H1 (cell line): ENCODE results near the gene SLC23A3. TPM values are rescaled to one million over a fixed set of nuclear protein-coding genes. Genes with fewer than 3 reads are reported as not detected.

Experiments
- CTCF ChIA-PET: fragments of 300-600 bp; sonication (Branson Sonifier 250); formaldehyde crosslinking; loops from one replicate; lab custom pipeline; 2021; ENCODE audit not compliant: partially characterized antibody; lab: Charles Lee
- POLR2A ChIA-PET: fragments of 300-600 bp; sonication (Branson Sonifier 250); formaldehyde crosslinking; loops from one replicate; lab custom pipeline; 2021; ENCODE audit warnings: inconsistent platforms; ENCODE audit not compliant: partially characterized antibody; lab: Charles Lee
- DNase-seq, 2 experiments: peaks; one replicate each; pipeline versions ENCODE4 v3.0.0 to v3.0.0-alpha.2; 2010 to 2022; ENCODE audit warnings: low spot score in 2 of 2, low read depth in 1 of 2, mixed read lengths in 1 of 2
- FAIRE-seq: peaks from 2 replicates; lab custom pipeline; 2011; peaks lifted over from hg19 to GRCh38; lab: Jason Lieb, UNC
- H2AFZ ChIP-seq: 2 replicates; pipeline ENCODE4 v1.8.1; 2012; ENCODE audit warnings: low read length, inconsistent platforms
- H2AK5ac ChIP-seq: 2 replicates; pipeline ENCODE4 v1.6.1; 2013; ENCODE audit warnings: low read depth, low read length
- H2BK120ac ChIP-seq: replicated peaks from 2 replicates; pipeline ENCODE3; 2013; ENCODE audit warnings: low read depth, low read length, inconsistent platforms
- H2BK12ac ChIP-seq: 2 replicates; pipeline ENCODE4 v1.6.1; 2013; ENCODE audit warnings: low read depth, low read length
- H2BK15ac ChIP-seq: 2 replicates; pipeline ENCODE4 v1.6.1; 2013; ENCODE audit warnings: low read length
- H2BK20ac ChIP-seq: 2 replicates; pipeline ENCODE4 v1.6.1; 2013; ENCODE audit warnings: low read length
- H2BK5ac ChIP-seq: 2 replicates; pipeline ENCODE4 v1.6.1; 2013; ENCODE audit warnings: low read depth, low read length
- H3K14ac ChIP-seq: 2 replicates; pipeline ENCODE4 v1.6.1; 2013; ENCODE audit warnings: inconsistent platforms; ENCODE audit not compliant: insufficient read length
- H3K18ac ChIP-seq: 2 replicates; pipeline ENCODE4 v1.6.1; 2013; ENCODE audit warnings: low read length; ENCODE audit errors: extremely low read depth
- H3K23ac ChIP-seq: 2 replicates; pipeline ENCODE4 v1.6.1; 2013; ENCODE audit warnings: inconsistent platforms; ENCODE audit not compliant: insufficient read length
- H3K23me2 ChIP-seq: 2 replicates; pipeline ENCODE4 v1.6.1; 2013; ENCODE audit warnings: low read depth, low read length
- H3K27ac ChIP-seq: 2 replicates; pipeline ENCODE4 v1.6.1; 2011; ENCODE audit warnings: low read depth, low read length, inconsistent platforms
- H3K27me3 ChIP-seq, 4 experiments: replicated peaks in 1 of 4; 1 replicate in 1 of 4; 2 replicates in 3 of 4; pipeline versions ENCODE4 v1.6.1 to v1.8.1; 2011 to 2013; ENCODE audit warnings: low read length in 3 of 4, mild to moderate bottlenecking in 3 of 4, inconsistent platforms in 2 of 4, mixed read lengths in 2 of 4, moderate library complexity in 1 of 4; ENCODE audit not compliant: control insufficient read depth in 3 of 4, insufficient read depth in 3 of 4; ENCODE audit errors: extremely low read depth in 1 of 4
- H3K36me3 ChIP-seq, 4 experiments: 2 replicates each; pipeline versions ENCODE4 v1.6.1 to v1.8.1; 2011 to 2013; ENCODE audit warnings: mild to moderate bottlenecking in 4 of 4, low read length in 3 of 4, moderate library complexity in 2 of 4, control low read depth in 1 of 4, inconsistent platforms in 1 of 4; ENCODE audit not compliant: insufficient read depth in 4 of 4, control insufficient read depth in 2 of 4
- H3K4ac ChIP-seq: replicated peaks from 2 replicates; pipeline ENCODE3; 2013; ENCODE audit warnings: low read length, low read depth, mixed read lengths, inconsistent platforms; ENCODE audit not compliant: insufficient read length
- H3K4me1 ChIP-seq, 4 experiments: replicated peaks in 1 of 4; 1 replicate in 1 of 4; 2 replicates in 3 of 4; pipeline versions ENCODE4 v1.6.1 to v1.8.1; 2011 to 2013; ENCODE audit warnings: low read length in 3 of 4, inconsistent platforms in 2 of 4, mixed read lengths in 1 of 4; ENCODE audit not compliant: insufficient read depth in 4 of 4, control insufficient read depth in 3 of 4
- H3K4me2 ChIP-seq, 2 experiments: 2 replicates each; pipeline versions ENCODE4 v1.6.1 to v1.8.1; 2011 to 2013; ENCODE audit warnings: low read depth in 2 of 2, low read length in 2 of 2, control low read depth in 1 of 2, inconsistent platforms in 1 of 2, mild to moderate bottlenecking in 1 of 2; ENCODE audit not compliant: insufficient read depth in 1 of 2
- H3K4me3 ChIP-seq, 4 experiments: fragments of 200-600, 300-600 bp in 1 of 4; sonication (generic), shearing (Covaris generic), sonication (Bioruptor Twin) in 1 of 4; 2 replicates each; pipeline versions ENCODE4 v1.5.1 to v1.8.1; 2011 to 2016; ENCODE audit warnings: low read length in 4 of 4, low read depth in 3 of 4, control low read depth in 2 of 4, inconsistent platforms in 2 of 4, mild to moderate bottlenecking in 2 of 4, mixed read lengths in 1 of 4, moderate library complexity in 1 of 4; ENCODE audit not compliant: insufficient read depth in 2 of 4; ENCODE audit errors: extremely low read depth in 1 of 4
- H3K56ac ChIP-seq: replicated peaks from 2 replicates; pipeline ENCODE3; 2013; ENCODE audit warnings: low read depth, mild to moderate bottlenecking, mixed read lengths, low read length, inconsistent platforms; ENCODE audit not compliant: insufficient read length
- H3K79me1 ChIP-seq: 2 replicates; pipeline ENCODE4 v1.6.1; 2013; ENCODE audit warnings: low read depth, low read length, control low read depth
- H3K79me2 ChIP-seq, 2 experiments: 2 replicates each; pipeline versions ENCODE4 v1.6.1 to v1.8.1; 2012 to 2013; ENCODE audit warnings: low read length in 2 of 2, mild to moderate bottlenecking in 2 of 2, inconsistent platforms in 1 of 2; ENCODE audit not compliant: insufficient read depth in 2 of 2, control insufficient read depth in 1 of 2
- H3K9ac ChIP-seq, 4 experiments: replicated peaks in 1 of 4; 1 replicate in 1 of 4; 2 replicates in 3 of 4; pipeline versions ENCODE4 v1.6.1 to v1.8.1; 2011 to 2013; ENCODE audit warnings: low read depth in 3 of 4, low read length in 3 of 4, control low read depth in 2 of 4, mild to moderate bottlenecking in 2 of 4, moderate library complexity in 2 of 4, inconsistent platforms in 1 of 4; ENCODE audit errors: extremely low read depth in 1 of 4
- H3K9me3 ChIP-seq, 2 experiments: 2 replicates each; pipeline versions ENCODE4 v1.6.1 to v1.8.1; 2012 to 2013; ENCODE audit warnings: mild to moderate bottlenecking in 2 of 2, moderate library complexity in 2 of 2, control low read depth in 1 of 2, inconsistent platforms in 1 of 2, low read depth in 1 of 2, low read length in 1 of 2, mixed read lengths in 1 of 2; ENCODE audit not compliant: insufficient read depth in 2 of 2
- H4K20me1 ChIP-seq, 2 experiments: replicated peaks in 1 of 2; 2 replicates each; pipeline versions ENCODE3 to v1.8.1; 2011 to 2013; ENCODE audit warnings: inconsistent platforms in 2 of 2, low read length in 2 of 2, mild to moderate bottlenecking in 1 of 2; ENCODE audit not compliant: insufficient read depth in 2 of 2, control insufficient read depth in 1 of 2
- H4K5ac ChIP-seq: 2 replicates; pipeline ENCODE4 v1.6.1; 2013; ENCODE audit warnings: low read length, low read depth, mixed read lengths, inconsistent platforms; ENCODE audit not compliant: insufficient read length
- H4K8ac ChIP-seq: 2 replicates; pipeline ENCODE4 v1.8.0; 2013; ENCODE audit warnings: mild to moderate bottlenecking, moderate library complexity, low read length, inconsistent platforms; ENCODE audit not compliant: insufficient read depth; ENCODE audit errors: extremely low read depth
- H4K91ac ChIP-seq: replicated peaks from 2 replicates; pipeline ENCODE3; 2013; ENCODE audit warnings: low read length, mixed read lengths, inconsistent platforms; ENCODE audit not compliant: insufficient read length
- ASH2L ChIP-seq: fragments of 200-600, 300-600 bp; sonication (generic); IDR thresholded peaks from one replicate; pipeline ENCODE4 v1.7.1; 2017; ENCODE audit warnings: low read length
- BACH1 ChIP-seq: IDR thresholded peaks from 2 replicates; pipeline ENCODE4 v1.6.1; 2012; ENCODE audit warnings: low read length, improper control_type of control experiment
- CBX5 ChIP-seq: fragments of 300-800, 300-1000 bp; sonication (generic); IDR thresholded peaks from 2 replicates; pipeline ENCODE4 v1.7.1; 2016; ENCODE audit warnings: antibody characterized with exemption, low read length, low read depth
- CHD2 ChIP-seq: IDR thresholded peaks from 2 replicates; pipeline ENCODE4 v1.6.1; 2012; ENCODE audit warnings: low read length, improper control_type of control experiment
- CREB1 ChIP-seq: IDR thresholded peaks from 2 replicates; pipeline ENCODE4 v1.6.1; 2012; ENCODE audit warnings: inconsistent platforms
- GABPA ChIP-seq: IDR thresholded peaks from 2 replicates; pipeline ENCODE4 v1.6.1; 2011; ENCODE audit warnings: mild to moderate bottlenecking, low read length, moderate library complexity, borderline replicate concordance; ENCODE audit not compliant: insufficient read depth
- KDM1A ChIP-seq: fragments of 200-600, 300-600 bp; sonication (generic); IDR thresholded peaks from 2 replicates; pipeline ENCODE4 v1.7.1; 2016; ENCODE audit warnings: mild to moderate bottlenecking, low read length, borderline replicate concordance
- NRF1 ChIP-seq: IDR thresholded peaks from 2 replicates; pipeline ENCODE4 v1.6.1; 2011; ENCODE audit warnings: mild to moderate bottlenecking, low read depth, low read length, improper control_type of control experiment
- POLR2A ChIP-seq, 2 experiments: IDR thresholded peaks; 1 replicate in 1 of 2; 2 replicates in 1 of 2; pipeline ENCODE4 v1.6.1; 2011; ENCODE audit warnings: low read depth in 2 of 2, low read length in 2 of 2, mild to moderate bottlenecking in 2 of 2; ENCODE audit errors: control extremely low read depth in 1 of 2
- POU5F1 ChIP-seq: IDR thresholded peaks from 2 replicates; pipeline ENCODE4 v1.6.1; 2011; ENCODE audit warnings: low read depth, mild to moderate bottlenecking, low read length, moderate library complexity
- RBBP5 ChIP-seq: IDR thresholded peaks from 2 replicates; pipeline ENCODE4 v1.7.1; 2012; ENCODE audit warnings: low read depth, mild to moderate bottlenecking, inconsistent platforms, low read length, moderate library complexity, borderline replicate concordance
- SP4 ChIP-seq: IDR thresholded peaks from 2 replicates; pipeline ENCODE4 v1.6.1; 2012; ENCODE audit warnings: low read length, inconsistent platforms
- SRF ChIP-seq: IDR thresholded peaks from 2 replicates; pipeline ENCODE4 v1.6.1; 2011; ENCODE audit warnings: mild to moderate bottlenecking, low read depth, low read length, moderate library complexity
- TEAD4 ChIP-seq: IDR thresholded peaks from 2 replicates; pipeline ENCODE4 v1.6.1; 2012; ENCODE audit warnings: low read depth, low read length, inconsistent platforms, mixed read lengths
- USF2 ChIP-seq: IDR thresholded peaks from 2 replicates; pipeline ENCODE4 v1.6.1; 2011; ENCODE audit warnings: low read length, improper control_type of control experiment
- YY1 ChIP-seq: IDR thresholded peaks from 2 replicates; pipeline ENCODE4 v1.6.1; 2011; ENCODE audit warnings: low read depth, mild to moderate bottlenecking, low read length
- whole genome bisulfite sequencing, 2 experiments: shearing (Covaris generic) in 1 of 2; methylation state at CpG; one replicate each; pipeline versions ENCODE4 v1.1.6 to v1.1.7; 2013 to 2015; ENCODE audit warnings: low lambda C conversion rate in 2 of 2, mixed read lengths in 2 of 2, inconsistent platforms in 1 of 2, low coverage in 1 of 2, missing lambda C conversion rate in 1 of 2; ENCODE audit not compliant: insufficient replicate concordance in 2 of 2, insufficient coverage in 1 of 2, insufficient read length in 1 of 2; ENCODE audit errors: extremely low coverage in 1 of 2, missing lambda C conversion rate in 1 of 2; 5-methylcytosine and 5-hydroxymethylcytosine counted together
- polyA plus RNA-seq, 7 experiments: library from polyadenylated mRNA; depleted of rRNA in 3 of 7; stranded (reverse) in 5 of 7; unstranded in 2 of 7; fragments of >200 nt in 5 of 7; fragments of 200-250 nt in 2 of 7; gene quantifications; 1 replicate in 5 of 7; 2 replicates in 1 of 7; 4 replicates in 1 of 7; pipeline versions ENCODE4 v1.2.1 to v1.2.3, GENCODE V29; 2011 to 2013; ENCODE audit warnings: missing spikeins in 2 of 7, mixed read lengths in 2 of 7
- total RNA-seq: library from RNA; stranded (reverse); fragmentation: NEBNext Ultra II Directional; extraction: Animal tissue kit (Norgen Biotek cat#: 25700); gene quantifications from 2 replicates; pipeline ENCODE4 v1.2.1, GENCODE V29; 2021

Gene SLC23A3
- total and polyA plus RNA-seq, 2 of the 8 experiments (the other 6 are each of a cell fraction or from before 2014, with no cell fraction given) = 0.35 to 0.84 TPM

DNA sequence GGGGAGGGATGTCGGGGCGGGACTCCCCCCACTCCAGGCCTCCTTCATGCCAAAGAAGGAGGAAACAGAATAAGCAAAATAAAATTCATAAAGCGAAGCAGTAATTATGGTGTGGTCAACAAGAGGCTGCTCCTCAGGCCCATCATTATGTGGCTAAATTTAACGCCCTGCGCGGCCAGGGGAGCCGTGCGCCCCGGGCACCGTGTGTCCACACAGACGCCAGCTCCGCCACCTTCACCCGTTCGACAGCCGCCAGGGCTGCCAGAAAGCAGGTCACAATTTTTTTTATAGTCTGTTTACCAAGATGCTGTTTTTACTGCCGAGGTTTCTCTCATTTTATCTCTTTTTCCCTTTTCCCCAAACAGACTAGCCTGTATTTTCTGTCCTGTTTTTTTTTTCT is 40.2 kb downstream of the SLC23A3 start:
- H4K8ac ChIP-seq = no peak overlapping the region; the same call in 1 of the 2 replicates
- no peak for DNase-seq
- 88% methylated on average over 16 of the region's 16 CpGs; no CpG with 5 or more reads in 1 of the 2 experiments for WGBS, 2 experiments
- H3K56ac ChIP-seq = no peak overlapping the region
- H3K18ac ChIP-seq = no peak overlapping the region
- no peaks in the 10 kb centered on the region for H3K23me2 ChIP-seq
- no peaks in the 10 kb centered on the region for H3K9me3 ChIP-seq
- no peaks in the 10 kb centered on the region for H3K79me2 ChIP-seq
- H4K20me1 ChIP-seq = no peaks in the 10 kb centered on the region
- H3K27ac ChIP-seq = no peak overlapping the region
- no peak overlapping the region for H2AFZ ChIP-seq
- H3K36me3 ChIP-seq = no peaks in the 10 kb centered on the region
- no peaks in the 10 kb centered on the region for H3K79me1 ChIP-seq
- H3K27me3 ChIP-seq = no peaks in the 10 kb centered on the region
- no peak overlapping the region for H3K4me2 ChIP-seq
- no peak overlapping the region for H3K23ac ChIP-seq
- CTCF ChIA-PET = interaction anchor here (1.1 to 37.2 kb wide), 5 partner anchors 20 to 166 kb away, joined by 3 to 1777 read pairs (median 208); partner anchors contain the start of genes CFAP65 and IHH
- no peak overlapping the region for H2BK20ac ChIP-seq
- no peaks in the 10 kb centered on the region; a peak in 1 of 7 replicates for H3K4me1 ChIP-seq
- H2BK15ac ChIP-seq = no peak overlapping the region
- H3K9ac ChIP-seq = no peak overlapping the region
- no peak overlapping the region for H4K91ac ChIP-seq
- POLR2A ChIA-PET = no interaction called here
- H4K5ac ChIP-seq = no peak overlapping the region
- H3K4ac ChIP-seq = no peak overlapping the region
- no peak overlapping the region for H2AK5ac ChIP-seq
- H3K4me3 ChIP-seq = no peak overlapping the region
- FAIRE-seq = no peak
- no peak overlapping the region for H2BK12ac ChIP-seq
- no peak overlapping the region for H2BK5ac ChIP-seq
- no peak overlapping the region for H2BK120ac ChIP-seq
- H3K14ac ChIP-seq = no peak overlapping the region
- no peak for TF ChIP-seq CBX5
- no peak for TF ChIP-seq KDM1A
- no peak for TF ChIP-seq TEAD4
- no peak for TF ChIP-seq POU5F1
- no peak for TF ChIP-seq NRF1
- TF ChIP-seq USF2 = no peak
- TF ChIP-seq CREB1 = no peak
- no peak for TF ChIP-seq SRF
- TF ChIP-seq YY1 = no peak
- TF ChIP-seq CHD2 = no peak
- TF ChIP-seq SP4 = no peak
- no peak for TF ChIP-seq POLR2A (IDR thresholded peaks at IDR 0.05; ENCODE audit: control extremely low read depth in 1 of 2, low read depth in 2 of 2, low read length in 2 of 2)
- TF ChIP-seq BACH1 = no peak
- TF ChIP-seq GABPA = no peak
- no peak for TF ChIP-seq ASH2L
- TF ChIP-seq RBBP5 = no peak
